HepG2 (cell line): Measurements from ENCODE around the gene RIPOR3. TPM values are rescaled to one million over a fixed set of nuclear protein-coding genes. Genes with fewer than 3 reads are reported as not detected.
A peak's percentile ranks its signal among the peaks of the same experiment; 100 is the strongest.

Source experiments
- CREB1 ChIP-seq, 2 experiments: fragments of 450-650 bp in 1 of 2; IDR thresholded peaks; 2 replicates each; pipeline ENCODE4 v1.6.1; 2016 to 2017; ENCODE audit warnings: control low read depth in 1 of 2, mild to moderate bottlenecking in 1 of 2, missing compliant biosample characterization in 1 of 2, missing genetic modification characterization in 1 of 2
- DDIT3 ChIP-seq: sonication (generic); formaldehyde crosslinking; IDR thresholded peaks from 2 replicates; pipeline ENCODE4 v1.4.0; 2020; ENCODE audit warnings: mild to moderate bottlenecking, missing genetic modification reagents
- HDAC1 ChIP-seq: sonication (generic); formaldehyde crosslinking; IDR thresholded peaks from 2 replicates; pipeline ENCODE4 v1.5.1; 2020; ENCODE audit warnings: mild to moderate bottlenecking, missing genetic modification reagents
- JUN ChIP-seq: sonication (generic); formaldehyde crosslinking; IDR thresholded peaks from 2 replicates; pipeline ENCODE4 v1.4.0; 2020; ENCODE audit warnings: mild to moderate bottlenecking, missing genetic modification reagents
- KLF12 ChIP-seq: sonication (generic); formaldehyde crosslinking; IDR thresholded peaks from 2 replicates; pipeline ENCODE4 v1.4.0; 2020; ENCODE audit warnings: missing genetic modification reagents, borderline replicate concordance
- KLF15 ChIP-seq: sonication (generic); formaldehyde crosslinking; IDR thresholded peaks from 2 replicates; pipeline ENCODE4 v1.8.1; 2023; ENCODE audit warnings: borderline replicate concordance, mild to moderate bottlenecking, inconsistent platforms, missing genetic modification reagents, mixed read lengths
- NR2F6 ChIP-seq, 2 experiments: IDR thresholded peaks; 2 replicates each; pipeline ENCODE4 v1.6.1; 2016; ENCODE audit warnings: antibody characterized with exemption in 1 of 2, mild to moderate bottlenecking in 1 of 2
- POLR2A ChIP-seq, 2 experiments: IDR thresholded peaks; 2 replicates each; pipeline ENCODE4 v1.6.1; 2011; ENCODE audit warnings: low read depth in 2 of 2, low read length in 2 of 2, mild to moderate bottlenecking in 1 of 2, moderate library complexity in 1 of 2; ENCODE audit not compliant: insufficient read depth in 1 of 2
- POLR2AphosphoS2 ChIP-seq: IDR thresholded peaks from 2 replicates; pipeline ENCODE4 v1.6.1; 2011; ENCODE audit warnings: low read depth, low read length, improper control_type of control experiment
- POLR2G ChIP-seq: fragments of 200-400 bp; formaldehyde crosslinking; IDR thresholded peaks from 2 replicates; pipeline ENCODE4 v1.6.1; 2018; ENCODE audit warnings: mild to moderate bottlenecking, low read depth, low read length, moderate library complexity
- SCMH1 ChIP-seq: sonication (generic); formaldehyde crosslinking; IDR thresholded peaks from 2 replicates; pipeline ENCODE4 v1.9.0; 2021; ENCODE audit warnings: missing genetic modification reagents, mild to moderate bottlenecking, borderline replicate concordance
- TP53 ChIP-seq: sonication (generic); formaldehyde crosslinking; conservative IDR thresholded peaks from 2 replicates; pipeline ENCODE4 v1.4.0; 2020; ENCODE audit warnings: missing genetic modification reagents
- TRIM22 ChIP-seq: fragments of 450-650 bp; IDR thresholded peaks from 2 replicates; pipeline ENCODE4 v1.6.1; 2017
- ZBTB7A ChIP-seq: sonication (generic); formaldehyde crosslinking; IDR thresholded peaks from 2 replicates; pipeline ENCODE4 v1.8.0; 2022; ENCODE audit warnings: mild to moderate bottlenecking, missing genetic modification reagents
- ZNF138 ChIP-seq: sonication (generic); formaldehyde crosslinking; IDR thresholded peaks from 2 replicates; pipeline ENCODE4 v1.5.0; 2020; ENCODE audit warnings: mild to moderate bottlenecking, low read depth, missing genetic modification reagents
- ZNF160 ChIP-seq: sonication (generic); formaldehyde crosslinking; IDR thresholded peaks from 2 replicates; pipeline ENCODE4 v1.8.0; 2022; ENCODE audit warnings: mild to moderate bottlenecking, inconsistent platforms, missing genetic modification reagents
- ZNF20 ChIP-seq: sonication (generic); formaldehyde crosslinking; IDR thresholded peaks from 2 replicates; pipeline ENCODE4 v1.4.0; 2020; ENCODE audit warnings: mild to moderate bottlenecking, moderate library complexity, missing genetic modification reagents
- ZNF296 ChIP-seq: sonication (generic); formaldehyde crosslinking; conservative IDR thresholded peaks from 2 replicates; pipeline ENCODE4 v1.5.0; 2020; ENCODE audit warnings: mild to moderate bottlenecking, missing genetic modification reagents
- ZNF414 ChIP-seq: sonication (generic); formaldehyde crosslinking; IDR thresholded peaks from 2 replicates; pipeline ENCODE4 v1.5.0; 2020; ENCODE audit warnings: missing genetic modification reagents
- polyA plus RNA-seq, 8 experiments: library from polyadenylated mRNA; depleted of rRNA in 3 of 8; stranded (reverse) in 7 of 8; unstranded in 1 of 8; fragments of >200 nt; fragmentation: Illumina TruSeq in 4 of 8; extraction: Trizol in 4 of 8; gene quantifications; 2 replicates each; pipeline versions ENCODE4 v1.2.1 to v1.2.3, GENCODE V29; 2011 to 2016; ENCODE audit warnings: low read depth in 4 of 8, missing spikeins in 1 of 8, mixed read lengths in 1 of 8; ENCODE audit not compliant: insufficient read depth in 1 of 8
- total RNA-seq, 5 experiments: library from RNA; depleted of rRNA; stranded (reverse); fragments of >200 nt; fragmentation: Illumina TruSeq; extraction: Trizol; gene quantifications; 2 replicates each; pipeline ENCODE4 v1.2.3, GENCODE V29; 2016; ENCODE audit warnings: low read depth in 1 of 5
- TF ChIP-seq, protein P1 (sequence below): sonication (generic); formaldehyde crosslinking; IDR thresholded peaks from 2 replicates; pipeline ENCODE4 v1.4.0; 2020; ENCODE audit warnings: missing genetic modification reagents
- TF ChIP-seq, protein P2 (sequence below): sonication (generic); formaldehyde crosslinking; IDR thresholded peaks from 2 replicates; pipeline ENCODE4 v1.5.1; 2020; ENCODE audit warnings: mild to moderate bottlenecking, missing genetic modification reagents, borderline replicate concordance

Gene RIPOR3
- total and polyA plus RNA-seq, 2 of the 13 experiments (the other 11 are each of a cell fraction or from before 2014, with no cell fraction given), result 0.18 TPM; not detected in 1

- no peak for TF ChIP-seq TRIM22
- TF ChIP-seq SCMH1 (CRISPR knock-in tag), result no peak
- no peak for TF ChIP-seq POLR2A (IDR thresholded peaks at IDR 0.05; ENCODE audit: insufficient read depth in 1 of 2, low read depth in 2 of 2, low read length in 2 of 2)
- no peak for TF ChIP-seq POLR2AphosphoS2
- no peak for TF ChIP-seq KLF12 (CRISPR knock-in tag)
- TF ChIP-seq CREB1 (IDR thresholded peaks at IDR 0.05), result no peak
- no peak for TF ChIP-seq CREB1 (CRISPR knock-in tag; IDR thresholded peaks at IDR 0.05)
- no peak for TF ChIP-seq JUN (CRISPR knock-in tag)
- no peak for TF ChIP-seq NR2F6 (IDR thresholded peaks at IDR 0.05)
- TF ChIP-seq NR2F6 (CRISPR knock-in tag; IDR thresholded peaks at IDR 0.05), result no peak; the same call in 1 of the 2 replicates
- no peak for TF ChIP-seq ZNF296 (CRISPR knock-in tag)
- TF ChIP-seq ZBTB7A (CRISPR knock-in tag), result no peak
- TF ChIP-seq HDAC1 (CRISPR knock-in tag), result peak; percentile 44
- TF ChIP-seq TP53 (CRISPR knock-in tag), result no peak
- TF ChIP-seq, protein P1, sequence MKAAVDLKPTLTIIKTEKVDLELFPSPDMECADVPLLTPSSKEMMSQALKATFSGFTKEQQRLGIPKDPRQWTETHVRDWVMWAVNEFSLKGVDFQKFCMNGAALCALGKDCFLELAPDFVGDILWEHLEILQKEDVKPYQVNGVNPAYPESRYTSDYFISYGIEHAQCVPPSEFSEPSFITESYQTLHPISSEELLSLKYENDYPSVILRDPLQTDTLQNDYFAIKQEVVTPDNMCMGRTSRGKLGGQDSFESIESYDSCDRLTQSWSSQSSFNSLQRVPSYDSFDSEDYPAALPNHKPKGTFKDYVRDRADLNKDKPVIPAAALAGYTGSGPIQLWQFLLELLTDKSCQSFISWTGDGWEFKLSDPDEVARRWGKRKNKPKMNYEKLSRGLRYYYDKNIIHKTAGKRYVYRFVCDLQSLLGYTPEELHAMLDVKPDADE (CRISPR knock-in tag), result no peak
- TF ChIP-seq POLR2G, result no peak
- TF ChIP-seq, protein P2, sequence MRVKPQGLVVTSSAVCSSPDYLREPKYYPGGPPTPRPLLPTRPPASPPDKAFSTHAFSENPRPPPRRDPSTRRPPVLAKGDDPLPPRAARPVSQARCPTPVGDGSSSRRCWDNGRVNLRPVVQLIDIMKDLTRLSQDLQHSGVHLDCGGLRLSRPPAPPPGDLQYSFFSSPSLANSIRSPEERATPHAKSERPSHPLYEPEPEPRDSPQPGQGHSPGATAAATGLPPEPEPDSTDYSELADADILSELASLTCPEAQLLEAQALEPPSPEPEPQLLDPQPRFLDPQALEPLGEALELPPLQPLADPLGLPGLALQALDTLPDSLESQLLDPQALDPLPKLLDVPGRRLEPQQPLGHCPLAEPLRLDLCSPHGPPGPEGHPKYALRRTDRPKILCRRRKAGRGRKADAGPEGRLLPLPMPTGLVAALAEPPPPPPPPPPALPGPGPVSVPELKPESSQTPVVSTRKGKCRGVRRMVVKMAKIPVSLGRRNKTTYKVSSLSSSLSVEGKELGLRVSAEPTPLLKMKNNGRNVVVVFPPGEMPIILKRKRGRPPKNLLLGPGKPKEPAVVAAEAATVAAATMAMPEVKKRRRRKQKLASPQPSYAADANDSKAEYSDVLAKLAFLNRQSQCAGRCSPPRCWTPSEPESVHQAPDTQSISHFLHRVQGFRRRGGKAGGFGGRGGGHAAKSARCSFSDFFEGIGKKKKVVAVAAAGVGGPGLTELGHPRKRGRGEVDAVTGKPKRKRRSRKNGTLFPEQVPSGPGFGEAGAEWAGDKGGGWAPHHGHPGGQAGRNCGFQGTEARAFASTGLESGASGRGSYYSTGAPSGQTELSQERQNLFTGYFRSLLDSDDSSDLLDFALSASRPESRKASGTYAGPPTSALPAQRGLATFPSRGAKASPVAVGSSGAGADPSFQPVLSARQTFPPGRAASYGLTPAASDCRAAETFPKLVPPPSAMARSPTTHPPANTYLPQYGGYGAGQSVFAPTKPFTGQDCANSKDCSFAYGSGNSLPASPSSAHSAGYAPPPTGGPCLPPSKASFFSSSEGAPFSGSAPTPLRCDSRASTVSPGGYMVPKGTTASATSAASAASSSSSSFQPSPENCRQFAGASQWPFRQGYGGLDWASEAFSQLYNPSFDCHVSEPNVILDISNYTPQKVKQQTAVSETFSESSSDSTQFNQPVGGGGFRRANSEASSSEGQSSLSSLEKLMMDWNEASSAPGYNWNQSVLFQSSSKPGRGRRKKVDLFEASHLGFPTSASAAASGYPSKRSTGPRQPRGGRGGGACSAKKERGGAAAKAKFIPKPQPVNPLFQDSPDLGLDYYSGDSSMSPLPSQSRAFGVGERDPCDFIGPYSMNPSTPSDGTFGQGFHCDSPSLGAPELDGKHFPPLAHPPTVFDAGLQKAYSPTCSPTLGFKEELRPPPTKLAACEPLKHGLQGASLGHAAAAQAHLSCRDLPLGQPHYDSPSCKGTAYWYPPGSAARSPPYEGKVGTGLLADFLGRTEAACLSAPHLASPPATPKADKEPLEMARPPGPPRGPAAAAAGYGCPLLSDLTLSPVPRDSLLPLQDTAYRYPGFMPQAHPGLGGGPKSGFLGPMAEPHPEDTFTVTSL (CRISPR knock-in tag), result no peak
- TF ChIP-seq ZNF20, result no peak
- TF ChIP-seq KLF15 (CRISPR knock-in tag), result no peak; the same call in 1 of the 2 replicates
- no peak for TF ChIP-seq DDIT3 (CRISPR knock-in tag)
- no peak; the same call in 1 of the 2 replicates for TF ChIP-seq ZNF414 (CRISPR knock-in tag)
- no peak for TF ChIP-seq ZNF138 (CRISPR knock-in tag)
- no peak for TF ChIP-seq ZNF160
These were observed 65.2 kb downstream of the RIPOR3 start (continued) for GRCh38 chr20:50625986-50626677.
